ENCODE measurements around the gene COL23A1. TPM values are rescaled to one million over a fixed set of nuclear protein-coding genes. Genes with fewer than 3 reads are reported as not detected.

COL23A1 gene
- total and polyA plus RNA-seq, 2 of the 8 experiments (the other 6 are each of a cell fraction or from before 2014, with no cell fraction given): 3.1 to 4.7 TPM

DNA sequence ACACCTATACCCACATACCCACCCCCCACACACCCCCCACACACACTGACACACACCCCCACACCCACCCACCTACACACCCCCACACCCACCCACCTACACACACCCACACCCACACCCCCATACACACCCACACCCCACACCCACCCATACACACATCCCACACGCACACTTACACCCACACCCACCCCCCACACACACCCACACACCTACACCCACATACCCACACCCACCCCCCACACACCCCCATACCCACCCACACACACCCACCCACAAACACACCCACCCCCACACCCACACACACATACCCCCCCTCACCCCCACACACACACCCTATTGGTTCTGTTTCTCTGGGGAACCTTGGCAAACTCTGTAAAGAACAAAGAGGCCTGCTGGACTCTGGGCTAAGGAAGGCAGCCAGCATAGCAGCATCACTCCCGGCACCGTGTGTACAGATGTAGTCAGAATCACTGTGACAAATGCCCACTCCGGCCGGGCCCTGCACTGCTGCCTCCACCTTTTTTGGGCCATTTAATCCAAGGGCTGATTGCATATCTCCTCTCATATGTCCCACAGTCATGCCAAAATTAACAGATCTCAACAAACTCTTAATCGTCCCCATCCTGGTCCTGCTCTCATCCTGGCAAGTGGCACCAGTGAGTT is 42.3 kb downstream of the COL23A1 start (continued):
- no peak for TF ChIP-seq SUZ12 (IDR thresholded peaks at IDR 0.05; ENCODE audit: low read length)
- TF ChIP-seq, protein P1, sequence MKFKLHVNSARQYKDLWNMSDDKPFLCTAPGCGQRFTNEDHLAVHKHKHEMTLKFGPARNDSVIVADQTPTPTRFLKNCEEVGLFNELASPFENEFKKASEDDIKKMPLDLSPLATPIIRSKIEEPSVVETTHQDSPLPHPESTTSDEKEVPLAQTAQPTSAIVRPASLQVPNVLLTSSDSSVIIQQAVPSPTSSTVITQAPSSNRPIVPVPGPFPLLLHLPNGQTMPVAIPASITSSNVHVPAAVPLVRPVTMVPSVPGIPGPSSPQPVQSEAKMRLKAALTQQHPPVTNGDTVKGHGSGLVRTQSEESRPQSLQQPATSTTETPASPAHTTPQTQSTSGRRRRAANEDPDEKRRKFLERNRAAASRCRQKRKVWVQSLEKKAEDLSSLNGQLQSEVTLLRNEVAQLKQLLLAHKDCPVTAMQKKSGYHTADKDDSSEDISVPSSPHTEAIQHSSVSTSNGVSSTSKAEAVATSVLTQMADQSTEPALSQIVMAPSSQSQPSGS (IDR thresholded peaks at IDR 0.05; ENCODE audit: low read length): no peak

All from H1 (cell line).